ENCODE data around the gene POLR3A. TPM values are rescaled to one million over a fixed set of nuclear protein-coding genes. Genes with fewer than 3 reads are reported as not detected.

Gene POLR3A
- total RNA-seq, 1 donor from 2014 or later, result 18.2 TPM

- DNase-seq (ENCODE audit: extremely low read depth, low read depth, low spot score), result peak; percentile 60
These were observed 45.7 kb downstream of the POLR3A start for GRCh38 chr10:77983384-77984341.

GRCh38 chr10:77981281-77981680 is 48.0 kb downstream of the POLR3A start:
- no peak for DNase-seq (ENCODE audit: extremely low read depth, low read depth, low spot score)

GRCh38 chr10:77979221-77979620 is 50.1 kb downstream of the POLR3A start:
- no peak for DNase-seq (ENCODE audit: extremely low read depth, low read depth, low spot score)

GRCh38 chr10:77978360-77978759 is 51.0 kb downstream of the POLR3A start:
- no peak for DNase-seq (ENCODE audit: extremely low read depth, low read depth, low spot score)

GRCh38 chr10:77977934-77978333 is 51.4 kb downstream of the POLR3A start:
- no peak for DNase-seq (ENCODE audit: extremely low read depth, low read depth, low spot score)

- no peak for DNase-seq (ENCODE audit: extremely low read depth, low read depth, low spot score)
These were observed 52.3 kb downstream of the POLR3A start for GRCh38 chr10:77977016-77977415.

- DNase-seq (ENCODE audit: extremely low read depth, low read depth, low spot score), result no peak
These were observed 54.1 kb downstream of the POLR3A start for GRCh38 chr10:77975086-77975666.

- DNase-seq (ENCODE audit: extremely low read depth, low read depth, low spot score), result no peak
These were observed 54.8 kb downstream of the POLR3A start for GRCh38 chr10:77974396-77975074.

GRCh38 chr10:77973276-77973675 is 56.0 kb downstream of the POLR3A start:
- DNase-seq (ENCODE audit: extremely low read depth, low read depth, low spot score), result no peak

- DNase-seq (ENCODE audit: extremely low read depth, low read depth, low spot score), result no peak
These were observed 57.2 kb downstream of the POLR3A start for GRCh38 chr10:77972148-77972547.

GRCh38 chr10:77971804-77972144 is 57.5 kb downstream of the POLR3A start:
- no peak for DNase-seq (ENCODE audit: extremely low read depth, low read depth, low spot score)

- DNase-seq (ENCODE audit: extremely low read depth, low read depth, low spot score), result no peak
These were observed 58.2 kb downstream of the POLR3A start for GRCh38 chr10:77970869-77971803.

GRCh38 chr10:77969114-77969513 is 60.2 kb downstream of the POLR3A start:
- DNase-seq (ENCODE audit: extremely low read depth, low read depth, low spot score), result no peak

GRCh38 chr10:77967611-77968022 is 61.7 kb downstream of the POLR3A start:
- no peak for DNase-seq (ENCODE audit: extremely low read depth, low read depth, low spot score)

- DNase-seq (ENCODE audit: extremely low read depth, low read depth, low spot score), result no peak
These were observed 64.0 kb downstream of the POLR3A start for GRCh38 chr10:77965294-77965693.

- DNase-seq (ENCODE audit: extremely low read depth, low read depth, low spot score), result no peak
These were observed 64.5 kb downstream of the POLR3A start for GRCh38 chr10:77964811-77965210.

- no peak for DNase-seq (ENCODE audit: extremely low read depth, low read depth, low spot score)
These were observed 65.4 kb downstream of the POLR3A start for GRCh38 chr10:77963901-77964300.

- no peak for DNase-seq (ENCODE audit: extremely low read depth, low read depth, low spot score)
These were observed 66.8 kb downstream of the POLR3A start for GRCh38 chr10:77962350-77963146.

- no peak for DNase-seq (ENCODE audit: extremely low read depth, low read depth, low spot score)
These were observed 67.6 kb downstream of the POLR3A start for GRCh38 chr10:77961668-77962067.

GRCh38 chr10:77960829-77961329 is 68.4 kb downstream of the POLR3A start:
- no peak for DNase-seq (ENCODE audit: extremely low read depth, low read depth, low spot score)
